HepG2 (cell line): ENCODE results near the gene KXD1. TPM values are rescaled to one million over a fixed set of nuclear protein-coding genes. Genes with fewer than 3 reads are reported as not detected.
A peak's percentile ranks its signal among the peaks of the same experiment; 100 is the strongest.

Experiments
- ARID5B ChIP-seq: IDR thresholded peaks from 2 replicates; pipeline ENCODE4 v1.4.0; 2020; ENCODE audit warnings: mild to moderate bottlenecking, missing genetic modification reagents
- CBX2 ChIP-seq, 2 experiments: fragments of 200-600 bp in 1 of 2; sonication (generic); formaldehyde crosslinking in 1 of 2; IDR thresholded peaks; 2 replicates each; pipeline versions ENCODE4 v1.7.0 to v1.8.1; 2018 to 2022; ENCODE audit warnings: low read depth in 2 of 2, low read length in 1 of 2, mild to moderate bottlenecking in 1 of 2, missing genetic modification reagents in 1 of 2
- FOSL1 ChIP-seq: sonication (generic); formaldehyde crosslinking; IDR thresholded peaks from 2 replicates; pipeline ENCODE4 v1.9.0; 2021; ENCODE audit warnings: missing genetic modification reagents, borderline replicate concordance
- HMGXB3 ChIP-seq: sonication (generic); formaldehyde crosslinking; IDR thresholded peaks from 2 replicates; pipeline ENCODE4 v1.4.0; 2020; ENCODE audit warnings: missing genetic modification reagents, borderline replicate concordance
- HOXA3 ChIP-seq: sonication (generic); formaldehyde crosslinking; IDR thresholded peaks from 2 replicates; pipeline ENCODE4 v1.5.0; 2020; ENCODE audit warnings: missing genetic modification reagents
- KDM2A ChIP-seq: sonication (generic); formaldehyde crosslinking; IDR thresholded peaks from 2 replicates; pipeline ENCODE4 v1.4.0; 2020; ENCODE audit warnings: low read depth, missing genetic modification reagents, borderline replicate concordance
- KLF11 ChIP-seq: IDR thresholded peaks from 2 replicates; pipeline ENCODE4 v1.6.1; 2016; ENCODE audit warnings: missing compliant biosample characterization
- MTF1 ChIP-seq: sonication (generic); formaldehyde crosslinking; IDR thresholded peaks from 2 replicates; pipeline ENCODE4 v1.5.0; 2020; ENCODE audit warnings: missing genetic modification reagents
- NAIF1 ChIP-seq: sonication (generic); formaldehyde crosslinking; IDR thresholded peaks from 2 replicates; pipeline ENCODE4 v1.5.0; 2020; ENCODE audit warnings: mild to moderate bottlenecking, missing genetic modification reagents, borderline replicate concordance
- NR3C1 ChIP-seq: sonication (generic); formaldehyde crosslinking; IDR thresholded peaks from 2 replicates; pipeline ENCODE4 v1.4.0; 2020; ENCODE audit warnings: missing genetic modification reagents
- POLR2AphosphoS5 ChIP-seq: IDR thresholded peaks from 2 replicates; pipeline ENCODE4 v1.6.1; 2012; ENCODE audit warnings: low read depth, low read length
- RFXANK ChIP-seq: IDR thresholded peaks from 2 replicates; pipeline ENCODE4 v1.6.1; 2016
- SP140L ChIP-seq: sonication (generic); formaldehyde crosslinking; IDR thresholded peaks from 2 replicates; pipeline ENCODE4 v1.4.0; 2020; ENCODE audit warnings: missing genetic modification reagents, borderline replicate concordance
- SP5 ChIP-seq: IDR thresholded peaks from 2 replicates; pipeline ENCODE4 v1.6.1; 2016; ENCODE audit warnings: low read depth, borderline replicate concordance
- U2AF1 ChIP-seq: fragments of 200-400 bp; formaldehyde crosslinking; optimal IDR thresholded peaks from 2 replicates; pipeline ENCODE3; 2017; ENCODE audit warnings: mild to moderate bottlenecking, low read depth, low read length
- ZBTB38 ChIP-seq: sonication (generic); formaldehyde crosslinking; IDR thresholded peaks from 2 replicates; pipeline ENCODE4 v1.5.1; 2020; ENCODE audit warnings: mild to moderate bottlenecking, missing genetic modification reagents
- ZEB1 ChIP-seq: IDR thresholded peaks from 2 replicates; pipeline ENCODE4 v1.6.1; 2012; ENCODE audit warnings: mild to moderate bottlenecking, low read depth, inconsistent platforms; ENCODE audit not compliant: insufficient replicate concordance
- ZFAT ChIP-seq: sonication (generic); formaldehyde crosslinking; conservative IDR thresholded peaks from 2 replicates; pipeline ENCODE4 v1.8.1; 2023; ENCODE audit warnings: missing genetic modification reagents, inconsistent platforms
- ZFX ChIP-seq: sonication (generic); formaldehyde crosslinking; IDR thresholded peaks from 2 replicates; pipeline ENCODE4 v1.4.0; 2020; ENCODE audit warnings: mild to moderate bottlenecking, low read depth, missing genetic modification reagents, moderate library complexity
- ZNF24 ChIP-seq: fragments of 450-650 bp; IDR thresholded peaks from 2 replicates; pipeline ENCODE4 v1.6.1; 2017; ENCODE audit warnings: antibody characterized with exemption, mild to moderate bottlenecking
- ZNF260 ChIP-seq: sonication (generic); formaldehyde crosslinking; IDR thresholded peaks from 2 replicates; pipeline ENCODE4 v1.4.0; 2020; ENCODE audit warnings: missing genetic modification reagents, low read depth, mild to moderate bottlenecking, borderline replicate concordance
- ZNF589 ChIP-seq: sonication (generic); formaldehyde crosslinking; conservative IDR thresholded peaks from 2 replicates; pipeline ENCODE4 v1.8.0; 2022; ENCODE audit warnings: mild to moderate bottlenecking, moderate library complexity, missing genetic modification reagents
- ZNF83 ChIP-seq: sonication (generic); formaldehyde crosslinking; IDR thresholded peaks from 2 replicates; pipeline ENCODE4 v1.4.0; 2020; ENCODE audit warnings: missing genetic modification reagents, mild to moderate bottlenecking, borderline replicate concordance
- polyA plus RNA-seq, 8 experiments: library from polyadenylated mRNA; depleted of rRNA in 3 of 8; stranded (reverse) in 7 of 8; unstranded in 1 of 8; fragments of >200 nt; fragmentation: Illumina TruSeq in 4 of 8; extraction: Trizol in 4 of 8; gene quantifications; 2 replicates each; pipeline versions ENCODE4 v1.2.1 to v1.2.3, GENCODE V29; 2011 to 2016; ENCODE audit warnings: low read depth in 4 of 8, missing spikeins in 1 of 8, mixed read lengths in 1 of 8; ENCODE audit not compliant: insufficient read depth in 1 of 8
- total RNA-seq, 5 experiments: library from RNA; depleted of rRNA; stranded (reverse); fragments of >200 nt; fragmentation: Illumina TruSeq; extraction: Trizol; gene quantifications; 2 replicates each; pipeline ENCODE4 v1.2.3, GENCODE V29; 2016; ENCODE audit warnings: low read depth in 1 of 5

Gene KXD1
- total and polyA plus RNA-seq, 2 of the 13 experiments (the other 11 are each of a cell fraction or from before 2014, with no cell fraction given) = 44.6 to 143 TPM

DNA sequence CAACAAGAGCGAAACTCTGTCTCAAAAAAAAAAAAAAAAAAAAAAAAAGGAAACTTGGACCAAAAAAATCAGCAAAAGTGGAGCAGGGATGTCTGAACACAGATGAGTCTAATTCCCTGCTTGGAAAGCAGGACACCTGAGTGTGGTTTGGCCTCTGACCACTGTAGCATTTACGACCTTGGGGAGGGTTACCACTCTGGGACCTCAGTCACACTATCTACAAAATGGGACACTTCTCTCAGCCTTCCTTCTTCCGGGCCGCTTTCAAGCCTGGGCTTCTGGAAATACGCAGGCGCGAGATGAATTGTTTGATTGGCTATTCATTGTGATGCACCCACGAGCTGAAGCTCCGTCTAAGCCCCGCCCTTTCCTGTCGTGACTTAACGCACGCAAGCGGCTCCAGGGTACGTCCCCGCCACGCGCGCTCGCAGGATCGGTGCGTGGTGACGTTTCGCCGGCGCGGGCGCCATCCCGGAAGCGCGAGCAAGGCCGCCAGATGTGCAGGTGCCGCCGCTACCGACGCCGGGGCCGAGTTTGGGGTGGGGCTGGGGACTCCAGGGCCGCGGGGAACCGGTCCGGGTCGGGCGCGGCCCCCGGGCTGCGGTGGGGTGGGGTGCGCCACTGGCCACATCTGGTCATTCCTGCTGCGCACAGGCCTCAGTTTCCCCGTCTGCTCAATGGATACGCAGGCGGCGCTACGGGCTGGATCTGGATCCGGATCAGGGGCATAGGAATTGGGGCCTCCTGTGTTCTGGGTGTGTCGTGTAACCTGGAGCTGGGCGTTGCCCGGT, at the start of gene KXD1 (continued):
- TF ChIP-seq ARID5B (CRISPR knock-in tag) = peak; percentile 55
- peak; percentile 69; the same call in 1 of the 2 replicates for TF ChIP-seq KDM2A (CRISPR knock-in tag)
- no peak for TF ChIP-seq ZFAT (CRISPR knock-in tag)
- TF ChIP-seq U2AF1 = no peak
- no peak for TF ChIP-seq HMGXB3 (CRISPR knock-in tag)
- no peak for TF ChIP-seq ZNF24
- no peak for TF ChIP-seq SP140L (CRISPR knock-in tag)
- TF ChIP-seq RFXANK (CRISPR knock-in tag) = peak; percentile 48; the same call in 1 of the 2 replicates
- no peak for TF ChIP-seq KLF11 (CRISPR knock-in tag)
- no peak for TF ChIP-seq MTF1 (CRISPR knock-in tag)
- TF ChIP-seq ZBTB38 (CRISPR knock-in tag) = no peak; the same call in 1 of the 2 replicates
- TF ChIP-seq ZNF83 = peak; percentile 20; the same call in 1 of the 2 replicates
- TF ChIP-seq ZNF260 (CRISPR knock-in tag) = no peak
- no peak for TF ChIP-seq CBX2 (IDR thresholded peaks at IDR 0.05; ENCODE audit: low read depth, low read length)
- no peak for TF ChIP-seq CBX2 (CRISPR knock-in tag; IDR thresholded peaks at IDR 0.05; ENCODE audit: low read depth)
- 0 out of 2 replicates have a peak, but pooled peaks have one; percentile 44 for TF ChIP-seq ZNF589 (CRISPR knock-in tag)
- TF ChIP-seq NR3C1 (CRISPR knock-in tag) = no peak
- no peak for TF ChIP-seq NAIF1
- TF ChIP-seq POLR2AphosphoS5 = peak; percentile 33; the same call in 1 of the 2 replicates
- no peak for TF ChIP-seq SP5 (CRISPR knock-in tag)
- TF ChIP-seq FOSL1 (CRISPR knock-in tag) = no peak
- peak; percentile 83 for TF ChIP-seq ZFX (CRISPR knock-in tag)
- TF ChIP-seq ZEB1 = no peak
- TF ChIP-seq HOXA3 (CRISPR knock-in tag) = peak; percentile 95
